Endothelial cell of umbilical vein (primary cell): Measurements from ENCODE around the gene COG5. TPM values are rescaled to one million over a fixed set of nuclear protein-coding genes. Genes with fewer than 3 reads are reported as not detected.

Experiments
- BruUV-seq: library from RNA; stranded (reverse); fragments of 400-500 nt; replicated peaks from 2 replicates; lab custom pipeline; 2021; lab: Mats Ljungman, UMichigan
- CTCF ChIA-PET: fragments of 300-600, 350-600 bp; sonication (Branson Sonifier 250); formaldehyde crosslinking; loops from one replicate; lab custom pipeline; 2021; ENCODE audit warnings: antibody characterized with exemption, inconsistent platforms; lab: Charles Lee
- POLR2A ChIA-PET: fragments of 300-600, 350-600 bp; sonication (Branson Sonifier 250); formaldehyde crosslinking; loops from one replicate; lab custom pipeline; 2021; ENCODE audit warnings: antibody characterized with exemption, inconsistent platforms; lab: Charles Lee
- DNase-seq: peaks from one replicate; pipeline ENCODE4 v3.0.0-alpha.2; 2011; ENCODE audit warnings: low read depth, low spot score
- FAIRE-seq: peaks from 2 replicates; lab custom pipeline; 2011; peaks lifted over from hg19 to GRCh38; lab: Jason Lieb, UNC
- H2AFZ ChIP-seq: 2 replicates; pipeline ENCODE4 v1.6.0; 2012; ENCODE audit warnings: low read depth, low read length, control low read depth, inconsistent platforms
- H3K27ac ChIP-seq: 2 replicates; pipeline ENCODE4 v1.5.1; 2011; ENCODE audit warnings: low read depth, mild to moderate bottlenecking, control low read depth, low read length, moderate library complexity; ENCODE audit not compliant: insufficient read depth
- H3K27me3 ChIP-seq, 2 experiments: 2 replicates each; pipeline versions ENCODE4 v1.6.0 to v1.6.1; 2011; ENCODE audit warnings: low read length in 2 of 2, mixed read lengths in 1 of 2; ENCODE audit not compliant: control insufficient read depth in 2 of 2, insufficient read depth in 2 of 2
- H3K36me3 ChIP-seq, 2 experiments: 2 replicates in 1 of 2; 3 replicates in 1 of 2; pipeline ENCODE4 v1.5.1; 2011; ENCODE audit warnings: low read length in 2 of 2, mild to moderate bottlenecking in 1 of 2, moderate library complexity in 1 of 2; ENCODE audit not compliant: control insufficient read depth in 2 of 2, insufficient read depth in 2 of 2; ENCODE audit errors: extremely low read depth in 1 of 2
- H3K4me1 ChIP-seq: 3 replicates; pipeline ENCODE4 v1.5.1; 2011; ENCODE audit warnings: mild to moderate bottlenecking, low read length; ENCODE audit not compliant: control insufficient read depth, insufficient read depth; ENCODE audit errors: extremely low read depth
- H3K4me2 ChIP-seq: 2 replicates; pipeline ENCODE4 v1.6.1; 2011; ENCODE audit warnings: low read length, control low read depth, mixed read lengths; ENCODE audit not compliant: insufficient read depth
- H3K4me3 ChIP-seq, 3 experiments: fragments of 200-600 bp in 1 of 3; sonication (generic), shearing (Covaris generic) in 1 of 3; replicated peaks in 1 of 3; 2 replicates each; pipeline ENCODE4 v1.5.1; 2011 to 2016; ENCODE audit warnings: control low read depth in 3 of 3, low read length in 3 of 3, mild to moderate bottlenecking in 2 of 3, inconsistent platforms in 1 of 3, low read depth in 1 of 3, moderate library complexity in 1 of 3; ENCODE audit not compliant: insufficient read depth in 1 of 3
- H3K79me2 ChIP-seq: 2 replicates; pipeline ENCODE4 v1.6.0; 2012; ENCODE audit warnings: low read length, inconsistent platforms; ENCODE audit not compliant: control insufficient read depth, insufficient read depth
- H3K9ac ChIP-seq: replicated peaks from 2 replicates; pipeline ENCODE3; 2011; ENCODE audit warnings: low read length, control low read depth; ENCODE audit not compliant: insufficient read depth; ENCODE audit errors: extremely low read depth
- H3K9me1 ChIP-seq: replicated peaks from 3 replicates; pipeline ENCODE4 v1.6.0; 2011; ENCODE audit warnings: mild to moderate bottlenecking, low read length; ENCODE audit not compliant: control insufficient read depth, insufficient read depth; ENCODE audit errors: extremely low read depth
- H3K9me3 ChIP-seq: replicated peaks from 2 replicates; pipeline ENCODE4 v1.5.1; 2012; ENCODE audit warnings: low read length, inconsistent platforms; ENCODE audit not compliant: control insufficient read depth, insufficient read depth
- H4K20me1 ChIP-seq: replicated peaks from 2 replicates; pipeline ENCODE3; 2011; ENCODE audit warnings: mild to moderate bottlenecking, low read length; ENCODE audit not compliant: control insufficient read depth, insufficient read depth; ENCODE audit errors: extremely low read depth
- CTCF ChIP-seq, 2 donors: IDR thresholded peaks; 1 replicate in 1 of 2; 2 replicates in 1 of 2; pipeline ENCODE4 v1.5.1; 2011; ENCODE audit warnings: low read length in 2 of 2, mild to moderate bottlenecking in 2 of 2, moderate library complexity in 2 of 2, control low read depth in 1 of 2, inconsistent platforms in 1 of 2, low read depth in 1 of 2; ENCODE audit not compliant: insufficient read depth in 1 of 2; ENCODE audit errors: extremely low read depth in 1 of 2
- EZH2 ChIP-seq: IDR thresholded peaks from 2 replicates; pipeline ENCODE4 v1.6.1; 2012; ENCODE audit warnings: borderline replicate concordance, low read depth, mild to moderate bottlenecking, moderate library complexity, low read length, inconsistent platforms; ENCODE audit not compliant: severe bottlenecking
- FOS ChIP-seq: IDR thresholded peaks from 2 replicates; pipeline ENCODE4 v1.6.1; 2011; ENCODE audit warnings: mild to moderate bottlenecking, low read length, moderate library complexity, borderline replicate concordance; ENCODE audit not compliant: insufficient read depth
- GATA2 ChIP-seq: IDR thresholded peaks from 2 replicates; pipeline ENCODE4 v1.7.0; 2011; ENCODE audit warnings: low read depth, mild to moderate bottlenecking, moderate library complexity, mixed read lengths, low read length; ENCODE audit not compliant: insufficient read length, insufficient read depth
- JUN ChIP-seq: IDR thresholded peaks from 2 replicates; pipeline ENCODE4 v1.6.1; 2011; ENCODE audit warnings: borderline replicate concordance, low read depth; ENCODE audit not compliant: insufficient read length, insufficient read depth
- MYC ChIP-seq: IDR thresholded peaks from one replicate; pipeline ENCODE4 v1.6.1; 2011; ENCODE audit warnings: mild to moderate bottlenecking, low read depth, low read length
- POLR2A ChIP-seq: IDR thresholded peaks from 2 replicates; pipeline ENCODE4 v1.6.1; 2012; ENCODE audit warnings: low read depth, mild to moderate bottlenecking, control low read depth, low read length
- POLR2AphosphoS5 ChIP-seq: IDR thresholded peaks from 2 replicates; pipeline ENCODE4 v1.6.1; 2012; ENCODE audit warnings: low read depth, mild to moderate bottlenecking, control low read depth, low read length, moderate library complexity; ENCODE audit not compliant: insufficient read depth
- dilution Hi-C: fragments of 300-500 bp; cut with MboI; formaldehyde crosslinking; loops from one replicate; pipeline ENCODE4 v1.15.0; 2019; ENCODE audit warnings: low sequenced_read_pairs; ENCODE audit not compliant: extremely low pct_ligation_motif_present
- intact Hi-C: fragments of 100-400 bp; cut with micrococcal nuclease; formaldehyde crosslinking; loops from one replicate; pipeline ENCODE4 v1.10.0; 2022
- polyA plus RNA-seq, 4 experiments: library from polyadenylated mRNA; depleted of rRNA in 3 of 4; stranded (reverse) in 3 of 4; unstranded in 1 of 4; fragments of >200 nt; gene quantifications; 2 replicates each; pipeline versions ENCODE4 v1.2.1 to v1.2.3, GENCODE V29; 2011 to 2012; ENCODE audit warnings: missing spikeins in 1 of 4
- total RNA-seq: library from RNA; stranded (reverse); gene quantifications from 2 replicates; pipeline ENCODE4 v1.2.3, GENCODE V29; 2021
- TF ChIP-seq, protein P1 (sequence below): IDR thresholded peaks from 2 replicates; pipeline ENCODE4 v1.6.1; 2011; ENCODE audit not compliant: insufficient read depth, insufficient read length

Gene COG5
- total and polyA plus RNA-seq, 2 donors (not counting 3 experiments of a cell fraction or from before 2014, with no cell fraction given), result 18.8 to 45.3 TPM

DNA sequence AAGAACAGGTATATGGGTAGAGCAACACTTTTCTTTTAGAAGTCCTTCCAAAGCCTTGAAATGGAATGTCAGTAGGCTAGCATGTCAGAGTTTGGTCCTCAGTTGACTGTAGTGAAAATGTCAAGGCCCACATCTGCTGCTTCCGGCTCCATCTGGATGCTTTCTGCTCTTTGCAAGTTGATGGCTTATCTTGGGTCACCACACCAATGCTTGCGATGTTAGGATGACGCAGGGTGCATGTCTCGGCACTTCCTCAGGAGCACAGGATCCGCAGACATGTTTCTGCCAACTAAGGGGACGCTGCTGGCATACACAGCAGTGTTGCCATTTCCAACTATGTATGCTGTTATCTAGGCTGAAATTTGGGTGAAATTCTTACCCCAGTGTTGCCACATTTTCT is 408.9 kb downstream of the COG5 start:
- Histone ChIP-seq H3K4me3 (no peak overlapping the region), H2AFZ (no peak overlapping the region), H3K9me1 (no peaks in the 10 kb centered on the region), H3K27ac (no peak overlapping the region), H3K36me3 (peaks cover 0 to 4% of the 10 kb centered on the region in 2 experiments), H3K79me2 (no peaks in the 10 kb centered on the region), H3K4me1 (peaks cover 3% of the 10 kb centered on the region), H4K20me1 (no peaks in the 10 kb centered on the region), H3K9me3 (no peaks in the 10 kb centered on the region), H3K27me3 (no peaks in the 10 kb centered on the region), H3K4me2 (no peak overlapping the region), H3K9ac (no peak overlapping the region)
- dilution Hi-C loops, result no loop called here
- no TSS peak for BruUV-seq
- DNase-seq, result no peak
- CTCF ChIA-PET, result no interaction called here
- POLR2A ChIA-PET, result no interaction called here
- FAIRE-seq, result no peak
- TF ChIP-seq EZH2 (no peak), JUN (no peak), POLR2AphosphoS5 (no peak), CTCF (IDR thresholded peaks at IDR 0.05; ENCODE audit: extremely low read depth in 1 of 2, insufficient read depth in 1 of 2, low read depth in 1 of 2, low read length in 2 of 2) (no peak), POLR2A (no peak), FOS (no peak), GATA2 (no peak), MYC (no peak)
- TF ChIP-seq, protein P1, sequence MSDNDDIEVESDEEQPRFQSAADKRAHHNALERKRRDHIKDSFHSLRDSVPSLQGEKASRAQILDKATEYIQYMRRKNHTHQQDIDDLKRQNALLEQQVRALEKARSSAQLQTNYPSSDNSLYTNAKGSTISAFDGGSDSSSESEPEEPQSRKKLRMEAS, result no peak
- intact Hi-C loops, result no loop called here
